Chondrocyte (in vitro differentiated cells): ENCODE results near the gene MSANTD3. TPM values are rescaled to one million over a fixed set of nuclear protein-coding genes. Genes with fewer than 3 reads are reported as not detected.

ENCODE experiments used
- DNase-seq: peaks from one replicate; pipeline ENCODE4 v3.0.0; 2021; ENCODE audit warnings: mixed read lengths, low spot score
- H3K27ac Mint-ChIP-seq: one replicate; pipeline ENCODE4 v1.8.0; 2021; ENCODE audit warnings: mild to moderate bottlenecking, moderate library complexity, mixed read lengths; ENCODE audit not compliant: unreplicated experiment
- H3K27me3 Mint-ChIP-seq: 2 replicates; pipeline ENCODE4 v1.8.0; 2021; ENCODE audit warnings: low read depth, mixed read lengths
- H3K36me3 Mint-ChIP-seq: 2 replicates; pipeline ENCODE4 v1.8.0; 2021; ENCODE audit warnings: low read depth, mixed read lengths
- H3K4me1 Mint-ChIP-seq: 2 replicates; pipeline ENCODE4 v1.8.0; 2021; ENCODE audit warnings: low read depth, mild to moderate bottlenecking, mixed read lengths
- H3K4me3 Mint-ChIP-seq: one replicate; pipeline ENCODE4 v1.8.0; 2021; ENCODE audit warnings: mild to moderate bottlenecking, moderate library complexity, mixed read lengths; ENCODE audit not compliant: unreplicated experiment
- H3K9me3 Mint-ChIP-seq: 2 replicates; pipeline ENCODE4 v1.8.0; 2021; ENCODE audit warnings: low read depth, mixed read lengths
- total RNA-seq: library from RNA; stranded (reverse); gene quantifications from 3 replicates; pipeline ENCODE4 v1.2.1, GENCODE V29; 2021
- TF ChIP-seq, protein P1 (sequence below): fragments of 200-600 bp; sonication (generic); IDR thresholded peaks from 2 replicates; pipeline ENCODE4 v1.5.0; 2021; ENCODE audit warnings: antibody characterized with exemption, mild to moderate bottlenecking, moderate library complexity

The MSANTD3 gene
- total RNA-seq, 1 donor from 2014 or later, result 54.0 TPM

DNA sequence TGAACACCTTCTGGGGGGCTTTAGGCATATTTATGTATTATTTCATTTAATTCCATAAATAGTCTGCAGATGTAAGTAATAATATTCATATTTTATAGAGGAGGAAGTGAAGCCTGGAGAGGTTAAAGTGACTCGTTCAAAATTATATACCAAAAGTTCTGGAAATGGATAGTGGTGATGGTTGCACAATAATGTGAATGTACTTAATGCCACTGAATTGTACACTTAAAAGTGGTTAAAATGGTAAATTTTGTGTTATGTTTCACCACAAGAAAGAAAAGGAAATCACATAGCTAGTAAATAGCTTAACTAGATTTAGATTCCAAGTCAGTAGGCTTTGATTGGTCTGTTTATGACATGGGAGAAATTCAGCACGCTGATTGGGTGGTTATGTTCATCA lies 33.0 kb downstream of the MSANTD3 start:
- peaks cover 13% of the 10 kb centered on the region for H3K4me1 Mint-ChIP-seq
- TF ChIP-seq, protein P1, sequence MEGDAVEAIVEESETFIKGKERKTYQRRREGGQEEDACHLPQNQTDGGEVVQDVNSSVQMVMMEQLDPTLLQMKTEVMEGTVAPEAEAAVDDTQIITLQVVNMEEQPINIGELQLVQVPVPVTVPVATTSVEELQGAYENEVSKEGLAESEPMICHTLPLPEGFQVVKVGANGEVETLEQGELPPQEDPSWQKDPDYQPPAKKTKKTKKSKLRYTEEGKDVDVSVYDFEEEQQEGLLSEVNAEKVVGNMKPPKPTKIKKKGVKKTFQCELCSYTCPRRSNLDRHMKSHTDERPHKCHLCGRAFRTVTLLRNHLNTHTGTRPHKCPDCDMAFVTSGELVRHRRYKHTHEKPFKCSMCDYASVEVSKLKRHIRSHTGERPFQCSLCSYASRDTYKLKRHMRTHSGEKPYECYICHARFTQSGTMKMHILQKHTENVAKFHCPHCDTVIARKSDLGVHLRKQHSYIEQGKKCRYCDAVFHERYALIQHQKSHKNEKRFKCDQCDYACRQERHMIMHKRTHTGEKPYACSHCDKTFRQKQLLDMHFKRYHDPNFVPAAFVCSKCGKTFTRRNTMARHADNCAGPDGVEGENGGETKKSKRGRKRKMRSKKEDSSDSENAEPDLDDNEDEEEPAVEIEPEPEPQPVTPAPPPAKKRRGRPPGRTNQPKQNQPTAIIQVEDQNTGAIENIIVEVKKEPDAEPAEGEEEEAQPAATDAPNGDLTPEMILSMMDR, result no peak
- peaks cover 6% of the 10 kb centered on the region for H3K36me3 Mint-ChIP-seq
- DNase-seq, result no peak
- no peak overlapping the region for H3K27ac Mint-ChIP-seq
- no peak overlapping the region for H3K4me3 Mint-ChIP-seq
- H3K27me3 Mint-ChIP-seq, result no peaks in the 10 kb centered on the region
- no peaks in the 10 kb centered on the region for H3K9me3 Mint-ChIP-seq

DNA sequence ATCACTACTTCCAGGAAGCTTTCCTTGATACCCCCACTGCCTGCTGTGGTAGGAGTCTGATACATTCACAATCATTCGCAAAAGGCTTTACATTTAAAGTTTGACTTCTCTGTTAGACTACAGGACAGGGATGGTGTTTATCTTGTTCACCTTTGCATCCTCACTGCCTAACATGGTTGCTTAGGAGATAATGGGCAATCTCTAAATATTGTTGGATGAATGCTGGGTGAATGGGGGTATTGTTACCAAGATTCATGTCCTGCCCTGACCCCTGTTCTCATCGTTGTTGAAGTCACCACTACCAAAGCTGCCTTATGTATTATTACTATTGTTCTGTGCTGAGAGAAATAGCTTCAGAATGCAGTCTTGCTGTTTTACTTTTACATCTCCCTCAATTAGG lies 38.3 kb downstream of the MSANTD3 start:
- no peak overlapping the region for H3K27ac Mint-ChIP-seq
- H3K27me3 Mint-ChIP-seq, result no peaks in the 10 kb centered on the region
- no peak for DNase-seq
- H3K4me1 Mint-ChIP-seq, result no peaks in the 10 kb centered on the region
- H3K9me3 Mint-ChIP-seq, result no peaks in the 10 kb centered on the region
- H3K36me3 Mint-ChIP-seq, result no peaks in the 10 kb centered on the region
- TF ChIP-seq, protein P1, result no peak
- H3K4me3 Mint-ChIP-seq, result no peak overlapping the region

DNA sequence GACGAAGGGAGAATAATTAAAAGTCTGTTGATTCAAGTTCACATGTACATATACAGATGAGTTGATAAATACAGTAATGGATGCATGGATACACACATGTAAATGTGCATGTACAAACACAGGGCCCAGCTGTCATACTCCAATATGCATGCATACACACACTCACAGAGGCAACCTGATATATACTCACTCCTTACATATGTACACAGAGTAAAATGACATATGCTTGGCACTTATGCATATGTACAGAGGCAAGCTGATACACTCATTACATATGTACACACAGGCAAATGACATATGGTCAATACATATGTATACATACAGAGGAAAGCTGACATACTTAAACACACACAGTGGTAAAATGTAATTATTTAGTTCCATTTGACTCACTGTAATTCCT lies 38.8 kb downstream of the MSANTD3 start:
- no peak for DNase-seq
- TF ChIP-seq, protein P1, result no peak
- no peaks in the 10 kb centered on the region for H3K36me3 Mint-ChIP-seq
- no peaks in the 10 kb centered on the region for H3K4me1 Mint-ChIP-seq
- no peaks in the 10 kb centered on the region for H3K27me3 Mint-ChIP-seq
- no peak overlapping the region for H3K4me3 Mint-ChIP-seq
- no peaks in the 10 kb centered on the region for H3K9me3 Mint-ChIP-seq
- H3K27ac Mint-ChIP-seq, result no peak overlapping the region

DNA sequence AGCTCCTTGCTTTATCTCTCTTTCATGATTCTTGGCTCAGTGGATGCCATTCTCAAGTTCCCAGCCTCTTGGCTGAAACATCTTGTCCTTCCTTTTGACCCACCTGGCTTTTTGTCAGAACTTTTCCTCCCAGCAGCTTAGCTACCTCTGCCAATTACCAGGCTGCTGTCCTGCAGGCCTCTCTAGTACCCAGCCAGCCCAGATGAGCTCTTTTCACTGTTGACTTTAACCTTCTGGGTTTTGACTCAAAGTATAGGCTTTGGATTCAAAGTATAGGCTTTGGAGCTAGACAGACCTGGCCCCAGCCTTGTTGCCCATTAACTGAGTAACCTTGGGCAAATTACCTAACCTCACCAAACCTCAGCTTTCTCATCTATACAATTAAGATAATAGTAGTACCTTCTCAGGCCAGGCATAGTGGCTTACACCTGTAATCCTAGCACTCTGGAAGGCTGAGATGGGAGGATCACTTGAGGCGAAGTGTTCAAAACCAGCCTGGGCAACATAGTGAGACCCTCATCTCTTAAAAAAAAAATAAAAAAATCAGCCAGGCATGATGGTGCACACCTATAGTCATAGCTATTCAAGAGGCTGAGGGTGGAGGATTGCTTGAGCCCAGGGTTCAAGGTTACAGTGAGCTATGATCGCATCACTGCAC lies 39.4 kb downstream of the MSANTD3 start:
- DNase-seq, result no peak
- H3K27ac Mint-ChIP-seq, result no peak overlapping the region
- no peaks in the 10 kb centered on the region for H3K4me1 Mint-ChIP-seq
- no peaks in the 10 kb centered on the region for H3K27me3 Mint-ChIP-seq
- H3K36me3 Mint-ChIP-seq, result no peaks in the 10 kb centered on the region
- TF ChIP-seq, protein P1, result no peak
- H3K4me3 Mint-ChIP-seq, result no peak overlapping the region
- H3K9me3 Mint-ChIP-seq, result no peaks in the 10 kb centered on the region

DNA sequence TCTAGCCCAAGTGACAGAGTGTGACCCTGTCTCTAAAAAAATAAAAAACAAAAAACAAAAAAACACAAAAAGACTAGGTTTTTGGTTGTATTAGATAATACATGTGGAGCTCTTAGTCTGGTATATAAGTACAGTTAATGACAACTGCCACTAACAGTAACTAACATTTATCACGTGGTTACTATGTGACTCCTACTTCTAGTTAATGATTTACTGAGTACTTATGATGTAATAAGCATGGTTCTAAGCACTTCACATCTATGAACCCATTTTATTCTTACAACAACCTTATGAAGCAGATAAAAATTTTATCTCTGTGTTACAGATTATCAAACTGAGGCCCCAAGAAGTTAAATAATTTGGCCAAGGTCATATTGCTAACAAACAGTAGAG lies 39.9 kb downstream of the MSANTD3 start:
- TF ChIP-seq, protein P1, result no peak
- DNase-seq, result no peak
- Mint-ChIP-seq H3K9me3 (no peaks in the 10 kb centered on the region), H3K4me3 (no peak overlapping the region), H3K27ac (no peak overlapping the region), H3K27me3 (no peaks in the 10 kb centered on the region), H3K36me3 (no peaks in the 10 kb centered on the region), H3K4me1 (no peaks in the 10 kb centered on the region)
